T-helper 17 cell (primary cell): ENCODE results near the gene RFC4. TPM values are rescaled to one million over a fixed set of nuclear protein-coding genes. Genes with fewer than 3 reads are reported as not detected.

Experiments
- ATAC-seq: fragments of 150-1000 bp; cut with Tn5 transposase; 2 replicates; pipeline ENCODE4 v1.10.0; 2021; ENCODE audit warnings: mild to moderate bottlenecking, moderate library complexity
- DNase-seq, 3 donors: peaks; one replicate each; pipeline versions ENCODE4 v3.0.0 to v3.0.0-alpha.2; 2020 to 2021
- H3K9me3 ChIP-seq: one replicate; pipeline ENCODE4 v1.7.0; 2013; ENCODE audit warnings: low read length, mild to moderate bottlenecking; ENCODE audit not compliant: control insufficient read depth, poor library complexity, severe bottlenecking
- H3K27ac Mint-ChIP-seq: one replicate; pipeline ENCODE4 v1.8.0; 2022; ENCODE audit warnings: mild to moderate bottlenecking, moderate library complexity, mixed read lengths
- H3K27me3 Mint-ChIP-seq: one replicate; pipeline ENCODE4 v1.8.0; 2022; ENCODE audit warnings: mixed read lengths
- H3K36me3 Mint-ChIP-seq: one replicate; pipeline ENCODE4 v1.8.0; 2022; ENCODE audit warnings: low read depth, mixed read lengths
- H3K4me1 Mint-ChIP-seq: one replicate; pipeline ENCODE4 v1.8.0; 2022; ENCODE audit warnings: mild to moderate bottlenecking, mixed read lengths
- H3K4me3 Mint-ChIP-seq: one replicate; pipeline ENCODE4 v1.8.0; 2022; ENCODE audit warnings: mild to moderate bottlenecking, moderate library complexity, mixed read lengths
- total RNA-seq, 4 donors: library from RNA in 2 of 4; stranded (reverse) in 2 of 4; gene quantifications; one replicate each; pipeline ENCODE4 v1.2.3 and lab custom pipeline; 2022 to 2026

Gene RFC4
- total RNA-seq, 2 donors from 2014 or later, result 11.6 to 14.5 TPM

DNA sequence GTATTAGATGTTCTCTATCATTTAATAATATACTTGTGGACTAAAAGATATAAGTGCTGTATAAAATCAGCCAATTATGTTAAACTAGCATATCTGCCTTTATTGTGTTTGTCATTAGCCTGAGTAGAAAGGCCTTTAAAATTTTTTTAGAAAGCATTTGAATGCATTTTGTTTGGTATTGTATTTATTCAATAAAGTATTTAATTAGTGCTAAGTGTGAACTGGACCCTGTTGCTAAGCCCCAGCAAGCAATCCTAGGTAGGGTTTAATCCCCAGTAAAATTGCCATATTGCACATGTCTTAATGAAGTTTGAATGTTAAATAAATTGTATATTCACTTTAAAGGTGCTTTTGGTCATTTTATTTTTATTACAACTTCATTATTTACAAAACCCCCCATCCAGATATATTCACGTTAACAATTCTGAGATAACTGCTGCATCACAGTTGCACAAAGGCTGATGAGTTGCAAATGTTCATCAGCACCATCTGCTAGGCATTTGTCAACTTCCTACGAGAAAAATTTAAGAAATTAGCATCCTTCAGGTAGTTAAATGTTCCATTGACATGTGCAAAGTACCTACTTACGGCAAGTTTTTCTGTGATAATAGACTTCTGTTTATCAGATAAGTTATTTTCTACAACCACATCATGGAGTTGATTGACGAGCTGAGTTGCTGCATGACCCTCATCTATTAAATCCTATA lies 16.6 kb downstream of the RFC4 start:
- Mint-ChIP-seq H3K27ac (peak overlapping the region; percentile 100), H3K27me3 (no peaks in the 10 kb centered on the region), H3K4me3 (peak overlapping the region; percentile 15), H3K4me1 (peaks cover 41% of the 10 kb centered on the region), H3K36me3 (peaks cover 15% of the 10 kb centered on the region)
- ATAC-seq (peak; percentile 3), DNase-seq (no peak)
- no peaks in the 10 kb centered on the region for H3K9me3 ChIP-seq

GRCh38 chr3:186788482-186789370 lies 17.6 kb downstream of the RFC4 start:
- ATAC-seq (no peak), DNase-seq (no peak)
- H3K9me3 ChIP-seq, result no peaks in the 10 kb centered on the region
- H3K4me1 Mint-ChIP-seq, result peaks cover 50% of the 10 kb centered on the region
- peak overlapping the region; percentile 100 for H3K27ac Mint-ChIP-seq
- H3K27me3 Mint-ChIP-seq, result no peaks in the 10 kb centered on the region
- H3K4me3 Mint-ChIP-seq, result peak overlapping the region; percentile 78
- H3K36me3 Mint-ChIP-seq, result peaks cover 24% of the 10 kb centered on the region

GRCh38 chr3:186787642-186788481 lies 18.4 kb downstream of the RFC4 start:
- Mint-ChIP-seq H3K27me3 (no peaks in the 10 kb centered on the region), H3K4me3 (peak overlapping the region; percentile 78), H3K36me3 (peaks cover 28% of the 10 kb centered on the region), H3K27ac (peak overlapping the region; percentile 100), H3K4me1 (peaks cover 55% of the 10 kb centered on the region)
- ATAC-seq (no peak), DNase-seq (no peak)
- H3K9me3 ChIP-seq, result no peaks in the 10 kb centered on the region

DNA sequence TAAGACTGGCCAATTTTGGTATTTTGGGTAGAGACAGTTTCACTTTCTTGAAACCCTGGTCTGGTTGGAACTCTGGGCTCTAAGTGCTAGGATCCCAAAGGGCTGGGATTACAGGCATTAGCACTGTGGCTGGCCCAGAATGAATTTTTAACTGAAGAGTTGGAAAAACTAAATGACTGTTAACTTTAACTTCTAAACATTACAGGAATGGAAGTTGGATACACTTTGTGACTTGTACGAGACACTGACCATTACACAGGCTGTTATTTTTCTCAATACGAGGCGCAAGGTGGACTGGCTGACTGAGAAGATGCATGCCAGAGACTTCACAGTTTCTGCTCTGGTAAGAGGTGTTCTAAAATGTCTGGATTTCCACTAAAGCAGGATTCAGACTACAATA lies 19.4 kb downstream of the RFC4 start:
- Mint-ChIP-seq H3K27me3 (no peaks in the 10 kb centered on the region), H3K27ac (peak overlapping the region; percentile 100), H3K4me3 (peak overlapping the region; percentile 78), H3K36me3 (peaks cover 28% of the 10 kb centered on the region), H3K4me1 (peaks cover 61% of the 10 kb centered on the region)
- DNase-seq, result no peak
- ATAC-seq, result no peak
- H3K9me3 ChIP-seq, result no peaks in the 10 kb centered on the region

DNA sequence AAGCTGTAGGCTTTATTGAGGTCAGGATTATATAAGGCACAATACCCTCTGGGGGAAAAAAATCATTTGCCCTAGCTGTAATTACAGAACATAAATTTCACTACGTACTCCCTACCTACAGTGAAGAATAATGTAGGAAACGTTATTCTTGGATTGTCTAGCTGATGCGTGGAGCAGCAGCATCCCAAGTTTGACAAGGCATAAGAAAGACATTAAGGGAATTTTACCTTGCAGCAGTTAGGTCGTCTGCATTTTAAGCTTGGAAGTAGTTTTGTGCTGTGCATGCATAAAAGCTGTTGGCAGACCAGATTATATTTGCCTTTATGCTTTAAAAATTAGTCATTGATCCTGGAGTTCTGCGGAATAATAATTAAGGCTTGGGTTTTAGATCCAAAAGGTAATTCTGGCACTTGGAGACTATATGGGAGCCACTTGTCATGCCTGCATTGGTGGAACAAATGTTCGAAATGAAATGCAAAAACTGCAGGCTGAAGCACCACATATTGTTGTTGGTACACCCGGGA lies 20.7 kb downstream of the RFC4 start:
- Mint-ChIP-seq H3K36me3 (peaks cover 28% of the 10 kb centered on the region), H3K27me3 (no peaks in the 10 kb centered on the region), H3K4me1 (peaks cover 59% of the 10 kb centered on the region), H3K27ac (peak overlapping the region; percentile 100), H3K4me3 (peak overlapping the region; percentile 99)
- ATAC-seq (no peak), DNase-seq (no peak)
- H3K9me3 ChIP-seq, result no peaks in the 10 kb centered on the region

DNA sequence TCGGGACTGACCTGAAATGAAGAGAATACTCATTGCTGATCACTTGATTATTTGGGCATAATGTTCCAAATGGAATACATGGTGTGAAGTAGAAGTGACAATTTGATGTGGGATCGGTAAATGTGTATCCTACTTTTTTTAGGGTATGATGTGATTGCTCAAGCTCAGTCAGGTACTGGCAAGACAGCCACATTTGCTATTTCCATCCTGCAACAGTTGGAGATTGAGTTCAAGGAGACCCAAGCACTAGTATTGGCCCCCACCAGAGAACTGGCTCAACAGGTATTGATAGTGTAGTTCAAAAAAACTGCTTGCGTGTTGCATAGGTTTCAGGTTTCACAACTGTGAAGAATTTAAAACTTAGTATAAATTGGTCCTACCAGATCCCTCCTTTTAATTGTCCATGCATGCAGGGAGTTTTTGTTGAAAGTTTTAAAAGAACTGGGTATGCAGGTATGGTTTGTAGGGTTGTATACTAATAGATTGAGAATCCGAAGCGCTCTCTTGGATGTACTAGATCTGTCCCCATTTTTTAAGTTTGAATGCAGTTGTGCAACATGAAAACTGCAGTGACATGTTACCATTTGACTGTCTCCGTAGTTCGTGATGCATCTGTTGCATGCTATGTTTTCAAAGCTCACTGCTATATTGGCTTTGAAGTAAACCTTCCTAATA lies 21.3 kb downstream of the RFC4 start:
- H3K27ac Mint-ChIP-seq, result peak overlapping the region; percentile 100
- ATAC-seq, result no peak
- no peak for DNase-seq
- peaks cover 59% of the 10 kb centered on the region for H3K4me1 Mint-ChIP-seq
- H3K9me3 ChIP-seq, result no peaks in the 10 kb centered on the region
- no peaks in the 10 kb centered on the region for H3K27me3 Mint-ChIP-seq
- peak overlapping the region; percentile 99 for H3K4me3 Mint-ChIP-seq
- peaks cover 28% of the 10 kb centered on the region for H3K36me3 Mint-ChIP-seq

DNA sequence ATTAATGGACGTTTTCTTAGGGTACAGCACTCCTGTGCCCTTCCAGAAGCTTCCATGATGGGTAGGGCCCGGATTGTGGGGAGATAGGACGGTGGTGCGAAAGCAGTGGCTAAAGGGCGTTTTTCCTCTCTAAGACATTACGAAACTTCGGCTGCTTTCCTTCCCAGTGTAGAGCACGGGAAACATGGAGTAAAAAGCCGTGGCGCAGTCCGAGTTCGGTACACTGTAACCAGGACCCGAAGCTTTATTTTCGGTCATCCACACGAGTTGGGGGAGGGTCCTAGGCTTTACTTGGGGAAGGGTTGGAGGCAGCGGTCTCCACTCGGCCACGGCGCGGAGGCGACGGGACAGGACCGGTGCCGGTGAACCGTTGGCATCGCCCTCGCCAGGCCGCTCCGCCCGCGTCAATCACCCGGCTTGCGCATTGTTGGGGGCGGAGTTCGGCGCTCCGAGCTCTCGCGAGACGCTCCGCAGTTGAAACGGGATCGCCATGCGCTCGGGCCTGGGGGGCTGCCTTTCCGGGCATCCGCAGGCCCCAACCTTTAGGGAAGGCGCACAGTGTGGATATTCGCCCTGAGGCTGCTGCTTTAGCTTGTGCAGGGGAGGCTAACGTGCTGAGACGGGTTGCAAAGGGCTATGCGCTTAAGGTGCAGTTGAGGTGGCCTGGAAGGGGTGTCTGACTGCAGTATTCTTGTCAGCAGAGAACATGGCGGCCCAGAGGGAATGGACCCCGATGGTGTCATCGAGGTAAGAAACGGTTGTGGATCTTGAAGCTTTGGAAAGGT lies 22.4 kb downstream of the RFC4 start:
- peak; percentile 63 to 72 (median 69) for DNase-seq
- Mint-ChIP-seq H3K4me1 (peaks cover 56% of the 10 kb centered on the region), H3K27ac (peak overlapping the region; percentile 100), H3K4me3 (peak overlapping the region; percentile 99), H3K36me3 (peaks cover 26% of the 10 kb centered on the region), H3K27me3 (no peaks in the 10 kb centered on the region)
- peak; percentile 72 for ATAC-seq
- no peaks in the 10 kb centered on the region for H3K9me3 ChIP-seq

- ATAC-seq (peak; percentile 80), DNase-seq (peak; percentile 89 to 90 (median 89))
- Mint-ChIP-seq H3K4me3 (peak within 1 kb of the TSS; percentile 99), H3K27me3 (no peaks in the 10 kb centered on the region), H3K27ac (peak within 1 kb of the TSS; percentile 100), H3K36me3 (peaks cover 23% of the 10 kb centered on the region), H3K4me1 (peaks cover 50% of the 10 kb centered on the region)
- no peaks in the 10 kb centered on the region for H3K9me3 ChIP-seq
Observed at GRCh38 chr3:186783058-186783730, 23.1 kb downstream of the RFC4 start, which contains the start of gene EIF4A2. TSS of gene EIF4A2 (plus strand) at chr3:186783577. CDS start at chr3:186783611, 34 bp downstream.

GRCh38 chr3:186782542-186783057 lies 23.7 kb downstream of the RFC4 start:
- ATAC-seq, result peak; percentile 23
- DNase-seq, result no peak
- peaks cover 44% of the 10 kb centered on the region for H3K4me1 Mint-ChIP-seq
- no peaks in the 10 kb centered on the region for H3K27me3 Mint-ChIP-seq
- no peaks in the 10 kb centered on the region for H3K9me3 ChIP-seq
- peak overlapping the region; percentile 99 for H3K4me3 Mint-ChIP-seq
- H3K27ac Mint-ChIP-seq, result peak overlapping the region; percentile 100
- peaks cover 20% of the 10 kb centered on the region for H3K36me3 Mint-ChIP-seq

GRCh38 chr3:186779204-186779603 lies 27.1 kb downstream of the RFC4 start:
- peaks cover 9% of the 10 kb centered on the region for H3K36me3 Mint-ChIP-seq
- DNase-seq, result no peak
- no peaks in the 10 kb centered on the region for H3K27me3 Mint-ChIP-seq
- H3K27ac Mint-ChIP-seq, result no peak overlapping the region
- H3K4me3 Mint-ChIP-seq, result no peak overlapping the region
- no peaks in the 10 kb centered on the region for H3K9me3 ChIP-seq
- no peak for ATAC-seq
- peaks cover 15% of the 10 kb centered on the region for H3K4me1 Mint-ChIP-seq

DNA sequence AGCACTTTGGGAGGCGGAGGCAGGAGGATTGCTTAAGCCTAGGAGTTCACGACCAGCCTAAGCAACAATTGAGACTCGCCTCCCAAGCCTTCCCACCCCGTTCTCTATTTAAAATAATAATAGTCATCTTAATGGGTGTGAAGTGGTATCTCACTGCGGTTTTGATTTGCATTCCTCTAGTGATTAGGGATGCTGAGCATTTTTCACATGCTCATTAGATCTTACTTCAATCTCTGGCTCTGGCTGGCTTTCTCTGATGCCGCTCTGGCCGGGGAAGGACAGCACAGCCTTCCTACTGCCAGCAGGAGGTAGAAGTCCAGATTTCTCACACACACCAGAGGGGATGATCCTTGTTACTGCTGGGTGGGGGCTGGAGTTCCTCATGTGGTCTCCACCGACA lies 30.3 kb downstream of the RFC4 start:
- H3K27me3 Mint-ChIP-seq, result no peaks in the 10 kb centered on the region
- H3K27ac Mint-ChIP-seq, result no peak overlapping the region
- H3K4me3 Mint-ChIP-seq, result no peak overlapping the region
- H3K4me1 Mint-ChIP-seq, result peaks cover 12% of the 10 kb centered on the region
- ATAC-seq, result no peak
- no peaks in the 10 kb centered on the region for H3K36me3 Mint-ChIP-seq
- H3K9me3 ChIP-seq, result no peaks in the 10 kb centered on the region
- no peak for DNase-seq
